ENCODE measurements around the gene DNASE1.

DNASE1 gene

GRCh38 chr16:3687792-3688191 is 33.3 kb downstream of the DNASE1 start:
- no peak for TF ChIP-seq CTCF (conservative IDR thresholded peaks at IDR 0.05; ENCODE audit: control insufficient read depth, insufficient read depth, low read depth, low read length)
- no peak for DNase-seq (ENCODE audit: low read depth)
- H3K4me3 ChIP-seq (ENCODE audit: control insufficient read depth, low read depth, low read length), result no peak overlapping the region

GRCh38 chr16:3689731-3690130 is 35.2 kb downstream of the DNASE1 start:
- no peak for TF ChIP-seq CTCF (conservative IDR thresholded peaks at IDR 0.05; ENCODE audit: control insufficient read depth, insufficient read depth, low read depth, low read length)
- no peak for DNase-seq (ENCODE audit: low read depth)
- H3K4me3 ChIP-seq (ENCODE audit: control insufficient read depth, low read depth, low read length), result no peak overlapping the region

GRCh38 chr16:3690470-3690928 is 36.0 kb downstream of the DNASE1 start:
- peak overlapping the region; percentile 37 for H3K4me3 ChIP-seq (ENCODE audit: control insufficient read depth, low read depth, low read length)
- TF ChIP-seq CTCF (conservative IDR thresholded peaks at IDR 0.05; ENCODE audit: control insufficient read depth, insufficient read depth, low read depth, low read length), result peak; percentile 91
- peak; percentile 95 for DNase-seq (ENCODE audit: low read depth)

- peak overlapping the region; percentile 37 for H3K4me3 ChIP-seq (ENCODE audit: control insufficient read depth, low read depth, low read length)
- peak; percentile 64 for DNase-seq (ENCODE audit: low read depth)
- TF ChIP-seq CTCF (conservative IDR thresholded peaks at IDR 0.05; ENCODE audit: control insufficient read depth, insufficient read depth, low read depth, low read length), result peak; percentile 4
Observed at GRCh38 chr16:3690980-3691720, 36.7 kb downstream of the DNASE1 start.

GRCh38 chr16:3691761-3692160 is 37.3 kb downstream of the DNASE1 start:
- TF ChIP-seq CTCF (conservative IDR thresholded peaks at IDR 0.05; ENCODE audit: control insufficient read depth, insufficient read depth, low read depth, low read length), result no peak
- H3K4me3 ChIP-seq (ENCODE audit: control insufficient read depth, low read depth, low read length), result no peak overlapping the region
- DNase-seq (ENCODE audit: low read depth), result peak; percentile 24

- no peak overlapping the region for H3K4me3 ChIP-seq (ENCODE audit: control insufficient read depth, low read depth, low read length)
- no peak for DNase-seq (ENCODE audit: low read depth)
- TF ChIP-seq CTCF (conservative IDR thresholded peaks at IDR 0.05; ENCODE audit: control insufficient read depth, insufficient read depth, low read depth, low read length), result no peak
Observed at GRCh38 chr16:3694051-3694450, 39.6 kb downstream of the DNASE1 start.

Data from fibroblast of mammary gland (primary cell).